ENCODE data around the gene RAC3.
"Not testable (repeated sequence)": the region's sequence is repeated elsewhere in the genome, so short reads cannot be mapped to it uniquely, and the experiment has no call there.

The RAC3 gene

DNA sequence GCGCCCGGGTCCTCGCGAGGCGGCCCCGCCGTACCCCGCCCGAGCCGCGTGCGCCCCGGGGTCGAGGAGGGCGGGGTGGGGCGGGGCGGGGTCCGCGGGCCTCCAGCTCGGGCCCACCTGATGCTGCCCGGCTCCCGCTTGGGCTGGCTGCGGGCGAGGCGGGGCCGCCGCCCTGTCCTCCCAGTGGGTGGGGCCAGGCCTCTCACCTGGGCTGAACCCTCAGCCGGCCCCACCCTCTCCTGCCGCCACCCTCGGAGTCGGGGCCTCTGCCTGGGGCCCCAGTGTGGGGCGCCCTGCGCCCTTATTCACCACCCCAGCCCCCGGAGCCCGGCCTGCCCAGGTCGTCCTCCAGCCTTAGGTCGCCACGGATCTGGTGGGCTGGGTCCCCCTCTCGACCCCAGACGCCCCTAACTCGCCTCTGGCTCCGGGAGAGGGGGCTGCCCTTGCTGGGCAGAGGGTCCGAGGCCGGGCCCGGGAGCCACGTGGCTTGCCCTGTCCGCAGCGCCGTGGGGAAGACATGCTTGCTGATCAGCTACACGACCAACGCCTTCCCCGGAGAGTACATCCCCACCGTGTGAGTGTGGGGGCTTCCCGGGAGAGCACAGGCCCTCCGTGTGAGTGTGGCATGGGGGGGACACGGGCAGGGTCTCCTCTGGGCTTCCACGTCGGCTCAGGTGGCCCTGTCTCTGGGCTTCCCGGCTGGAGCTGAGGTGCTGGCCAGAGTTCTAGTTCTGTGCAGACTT lies 578 bp downstream of the RAC3 start:
- Histone ChIP-seq H3K4me2 (ENCODE audit: low read length) (peak overlapping the region; percentile 74), H3K4me3 (ENCODE audit: low read length) (peak overlapping the region; percentile 58), H3K9me3 (replicated peaks; ENCODE audit: low read length) (no peaks in the 10 kb centered on the region), H3K36me3 (ENCODE audit: insufficient read depth, low read length) (no peaks in the 10 kb centered on the region), H3K9ac (ENCODE audit: low read depth, low read length) (no peak overlapping the region), H3K27me3 (ENCODE audit: control insufficient read depth, insufficient read depth, low read length) (no peaks in the 10 kb centered on the region), H3K4me1 (ENCODE audit: control insufficient read depth, insufficient read depth, low read length) (peaks cover 24% of the 10 kb centered on the region)

DNA sequence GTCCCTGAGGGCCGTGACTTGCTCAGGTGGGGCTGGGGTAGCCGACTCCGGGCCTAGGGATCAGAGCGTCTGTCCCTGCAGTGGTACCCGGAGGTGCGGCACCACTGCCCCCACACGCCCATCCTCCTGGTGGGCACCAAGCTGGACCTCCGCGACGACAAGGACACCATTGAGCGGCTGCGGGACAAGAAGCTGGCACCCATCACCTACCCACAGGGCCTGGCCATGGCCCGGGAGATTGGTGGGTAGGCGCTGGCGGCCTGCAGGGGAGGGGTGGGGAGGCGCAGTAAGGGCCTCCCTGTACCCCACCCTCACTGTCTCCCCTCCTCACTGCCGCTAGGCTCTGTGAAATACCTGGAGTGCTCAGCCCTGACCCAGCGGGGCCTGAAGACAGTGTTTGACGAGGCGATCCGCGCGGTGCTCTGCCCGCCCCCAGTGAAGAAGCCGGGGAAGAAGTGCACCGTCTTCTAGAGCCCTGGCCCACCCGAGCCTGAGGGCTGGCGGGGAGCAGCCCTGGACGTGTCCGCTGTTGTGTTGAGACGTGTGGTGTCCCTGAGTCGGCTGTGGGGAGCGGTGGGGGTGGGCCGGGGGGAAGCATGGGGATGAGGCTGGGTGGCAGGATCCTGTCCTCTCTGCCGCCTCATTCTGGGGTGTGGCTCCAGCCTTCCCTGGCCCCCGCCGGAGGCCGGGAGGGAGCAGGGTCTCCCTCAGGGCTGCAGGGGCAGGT lies 2.0 kb downstream of the RAC3 start:
- Histone ChIP-seq H3K4me1 (ENCODE audit: control insufficient read depth, insufficient read depth, low read length) (peaks cover 29% of the 10 kb centered on the region), H3K36me3 (ENCODE audit: insufficient read depth, low read length) (no peaks in the 10 kb centered on the region), H3K27me3 (ENCODE audit: control insufficient read depth, insufficient read depth, low read length) (no peaks in the 10 kb centered on the region), H3K4me2 (ENCODE audit: low read length) (no peak overlapping the region), H3K4me3 (ENCODE audit: low read length) (no peak overlapping the region), H3K9ac (ENCODE audit: low read depth, low read length) (no peak overlapping the region), H3K9me3 (replicated peaks; ENCODE audit: low read length) (no peaks in the 10 kb centered on the region)

DNA sequence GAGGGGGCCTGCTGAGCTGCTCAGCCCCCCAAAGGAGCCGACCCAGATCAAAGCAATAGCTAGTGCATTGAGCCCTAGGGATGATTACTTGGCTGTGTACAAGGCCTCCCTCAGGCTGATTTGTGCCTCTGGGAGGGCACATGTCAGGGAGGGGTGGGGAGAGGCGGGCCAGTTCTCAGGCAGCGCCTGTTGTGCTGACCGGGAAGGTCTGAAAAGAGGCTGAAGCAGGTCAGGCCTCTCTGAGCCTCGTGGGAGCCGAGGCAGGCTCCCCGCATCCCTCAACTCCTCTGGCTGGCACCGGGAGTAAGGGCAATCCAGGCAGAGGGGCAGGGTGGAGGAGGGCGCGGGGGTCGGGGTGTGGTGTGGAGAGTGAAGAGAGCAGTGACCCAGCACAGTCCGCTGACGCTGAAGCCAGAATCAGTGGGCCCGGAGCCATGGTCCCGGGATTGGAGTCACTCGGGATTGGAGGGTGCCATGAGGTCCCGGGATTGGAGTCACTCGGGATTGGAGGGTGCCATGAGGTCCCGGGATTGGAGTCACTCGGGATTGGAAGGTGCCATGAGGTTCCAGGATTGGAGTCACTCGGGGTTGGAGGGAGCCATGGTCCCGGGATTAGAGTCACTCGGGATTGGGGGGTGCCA lies 3.0 kb downstream of the RAC3 start:
- Histone ChIP-seq H3K9ac (ENCODE audit: low read depth, low read length) (no peak overlapping the region), H3K9me3 (replicated peaks; ENCODE audit: low read length) (no peaks in the 10 kb centered on the region), H3K4me1 (ENCODE audit: control insufficient read depth, insufficient read depth, low read length) (peaks cover 29% of the 10 kb centered on the region), H3K27me3 (ENCODE audit: control insufficient read depth, insufficient read depth, low read length) (no peaks in the 10 kb centered on the region), H3K36me3 (ENCODE audit: insufficient read depth, low read length) (no peaks in the 10 kb centered on the region), H3K4me3 (ENCODE audit: low read length) (no peak overlapping the region), H3K4me2 (ENCODE audit: low read length) (no peak overlapping the region)

DNA sequence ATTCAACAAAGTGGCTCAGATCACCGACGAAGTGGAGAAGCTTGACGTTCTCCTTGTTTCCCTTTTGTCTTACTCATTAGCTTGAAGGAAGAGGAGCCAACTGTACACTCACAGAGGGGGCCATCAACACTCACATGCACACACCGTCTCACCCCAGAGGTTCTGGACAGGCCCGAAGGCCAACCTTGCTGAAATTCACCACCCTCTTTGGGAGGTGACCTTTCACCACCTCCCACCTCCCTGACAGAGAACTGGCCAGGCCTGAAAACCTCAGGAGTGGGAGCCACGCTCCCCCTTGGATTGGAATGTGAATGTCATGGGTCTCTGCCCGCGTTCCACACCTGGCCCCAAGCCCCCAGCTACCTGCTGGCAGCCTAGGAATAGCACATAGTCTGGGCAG lies 4.0 kb downstream of the RAC3 start:
- H3K4me2 ChIP-seq (ENCODE audit: low read length) = peak overlapping the region; percentile 99
- no peak overlapping the region for H3K4me3 ChIP-seq (ENCODE audit: low read length)
- no peaks in the 10 kb centered on the region for H3K9me3 ChIP-seq (replicated peaks; ENCODE audit: low read length)
- no peaks in the 10 kb centered on the region for H3K27me3 ChIP-seq (ENCODE audit: control insufficient read depth, insufficient read depth, low read length)
- H3K4me1 ChIP-seq (ENCODE audit: control insufficient read depth, insufficient read depth, low read length) = peaks cover 25% of the 10 kb centered on the region
- H3K36me3 ChIP-seq (ENCODE audit: insufficient read depth, low read length) = no peaks in the 10 kb centered on the region
- no peak overlapping the region for H3K9ac ChIP-seq (ENCODE audit: low read depth, low read length)

DNA sequence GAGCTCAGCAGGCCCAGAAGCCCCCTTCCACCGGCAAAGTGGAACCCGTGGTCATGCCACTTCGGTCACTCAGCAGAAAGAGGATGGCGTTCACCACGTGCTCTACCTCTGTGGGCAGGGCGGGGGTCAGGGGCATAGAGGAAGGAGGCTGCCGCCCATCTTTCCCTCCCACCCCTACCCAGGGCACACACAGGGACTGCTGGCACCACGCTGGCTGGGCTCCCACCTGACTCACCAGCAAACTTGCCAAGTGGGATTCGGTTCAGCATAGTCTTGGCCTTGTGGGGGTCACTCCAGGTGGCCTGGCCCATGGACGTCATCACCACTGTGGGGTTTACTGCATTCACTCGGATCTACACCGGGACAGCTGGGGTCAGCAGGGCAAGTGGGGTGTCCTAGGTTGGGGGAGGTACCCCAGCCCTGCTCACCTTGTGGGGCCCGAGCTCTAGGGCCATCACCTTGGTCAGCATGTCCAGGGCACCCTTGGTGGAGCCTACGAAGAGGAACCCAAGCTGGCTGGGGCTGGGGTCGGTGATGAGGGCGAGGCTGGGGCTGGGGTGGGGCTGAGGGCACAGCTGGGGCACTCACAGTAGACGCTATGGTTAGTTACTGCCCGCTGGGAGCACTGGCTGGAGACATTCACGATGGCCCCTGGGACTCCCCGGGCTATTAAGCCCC lies 4.6 kb downstream of the RAC3 start:
- H3K4me3 ChIP-seq (ENCODE audit: low read length) = peak overlapping the region; percentile 87
- no peaks in the 10 kb centered on the region for H3K9me3 ChIP-seq (replicated peaks; ENCODE audit: low read length)
- no peaks in the 10 kb centered on the region for H3K27me3 ChIP-seq (ENCODE audit: control insufficient read depth, insufficient read depth, low read length)
- peak overlapping the region; percentile 87 for H3K9ac ChIP-seq (ENCODE audit: low read depth, low read length)
- H3K4me1 ChIP-seq (ENCODE audit: control insufficient read depth, insufficient read depth, low read length) = peaks cover 21% of the 10 kb centered on the region
- peak overlapping the region; percentile 99 for H3K4me2 ChIP-seq (ENCODE audit: low read length)
- H3K36me3 ChIP-seq (ENCODE audit: insufficient read depth, low read length) = no peaks in the 10 kb centered on the region

DNA sequence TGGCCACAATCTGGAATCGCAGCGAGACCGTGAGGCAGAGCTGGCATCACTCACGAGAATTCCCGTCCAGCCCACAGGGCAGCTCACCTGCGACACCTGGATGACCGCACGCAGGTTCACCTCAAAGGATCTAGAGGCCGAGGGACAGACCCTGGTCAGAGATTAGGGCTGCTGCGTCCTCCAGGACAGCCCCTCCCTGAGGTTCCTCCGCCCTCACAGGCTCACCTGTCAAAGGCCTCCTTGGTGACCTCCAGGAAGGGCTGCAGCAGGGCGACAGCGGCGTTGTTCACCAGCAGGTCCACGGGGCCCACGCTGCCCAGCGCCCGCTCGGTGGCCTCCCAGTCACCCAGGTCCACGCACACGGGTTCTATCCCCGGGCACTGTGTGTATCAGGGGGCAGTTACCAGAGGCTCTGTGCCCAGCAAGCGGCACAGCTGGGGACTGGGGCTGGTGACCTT lies 5.2 kb downstream of the RAC3 start:
- H3K9ac ChIP-seq (ENCODE audit: low read depth, low read length) = peak overlapping the region; percentile 87
- no peaks in the 10 kb centered on the region for H3K9me3 ChIP-seq (replicated peaks; ENCODE audit: low read length)
- H3K4me3 ChIP-seq (ENCODE audit: low read length) = peak overlapping the region; percentile 87
- H3K36me3 ChIP-seq (ENCODE audit: insufficient read depth, low read length) = no peaks in the 10 kb centered on the region
- H3K4me1 ChIP-seq (ENCODE audit: control insufficient read depth, insufficient read depth, low read length) = peaks cover 19% of the 10 kb centered on the region
- H3K4me2 ChIP-seq (ENCODE audit: low read length) = peak overlapping the region; percentile 99
- no peaks in the 10 kb centered on the region for H3K27me3 ChIP-seq (ENCODE audit: control insufficient read depth, insufficient read depth, low read length)

DNA sequence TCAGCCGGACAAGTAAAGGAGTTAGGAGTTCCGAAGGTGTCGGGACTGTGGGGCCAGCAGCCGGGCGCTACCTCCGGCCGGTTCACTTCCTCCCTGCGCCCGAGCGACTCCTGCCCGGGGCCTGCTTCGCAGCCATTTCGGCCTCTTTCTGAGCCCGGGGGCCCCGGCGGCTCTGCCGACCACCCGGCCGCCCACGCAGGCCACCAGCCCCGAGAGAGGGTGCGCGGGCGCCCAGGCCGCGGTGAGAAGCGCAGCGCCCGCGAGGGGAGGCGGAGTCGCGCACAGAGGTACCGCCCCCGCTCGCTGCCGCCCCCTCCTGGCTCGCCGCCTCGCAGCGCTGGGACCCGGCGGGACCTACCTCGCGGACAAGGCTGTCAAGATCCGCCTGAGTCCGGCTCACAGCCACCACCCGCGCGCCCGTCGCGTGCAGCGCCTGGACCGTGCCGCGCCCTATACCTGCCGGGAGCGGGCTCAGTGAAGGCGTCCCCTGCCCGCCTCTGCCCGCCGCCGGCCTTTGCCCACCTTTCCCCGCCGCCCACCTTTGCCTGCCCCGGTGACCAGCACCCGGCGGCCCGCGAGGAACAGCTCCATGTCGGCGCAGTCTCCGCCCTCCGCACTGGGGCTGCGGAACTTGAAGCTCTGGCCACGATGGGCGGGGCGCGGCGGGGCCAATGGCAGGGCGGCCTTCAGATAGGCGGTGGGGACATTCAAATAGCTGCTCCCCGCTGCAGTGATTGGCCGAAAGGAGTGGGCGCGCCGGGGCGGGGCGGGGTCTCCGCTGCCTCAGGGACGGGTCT lies 5.8 kb downstream of the RAC3 start, which contains the start of gene DCXR:
TSS of gene DCXR (minus strand) at position 606 of the 797 bp plus-strand sequence. CDS start at position 591, 15 bp downstream.
- peak within 1 kb of the TSS; percentile 87 for H3K9ac ChIP-seq (ENCODE audit: low read depth, low read length)
- no peaks in the 10 kb centered on the region for H3K36me3 ChIP-seq (ENCODE audit: insufficient read depth, low read length)
- peak within 1 kb of the TSS; percentile 99 for H3K4me2 ChIP-seq (ENCODE audit: low read length)
- H3K4me1 ChIP-seq (ENCODE audit: control insufficient read depth, insufficient read depth, low read length) = peaks cover 16% of the 10 kb centered on the region
- peak within 1 kb of the TSS; percentile 87 for H3K4me3 ChIP-seq (ENCODE audit: low read length)
- H3K27me3 ChIP-seq (ENCODE audit: control insufficient read depth, insufficient read depth, low read length) = no peaks in the 10 kb centered on the region
- no peaks in the 10 kb centered on the region for H3K9me3 ChIP-seq (replicated peaks; ENCODE audit: low read length)

DNA sequence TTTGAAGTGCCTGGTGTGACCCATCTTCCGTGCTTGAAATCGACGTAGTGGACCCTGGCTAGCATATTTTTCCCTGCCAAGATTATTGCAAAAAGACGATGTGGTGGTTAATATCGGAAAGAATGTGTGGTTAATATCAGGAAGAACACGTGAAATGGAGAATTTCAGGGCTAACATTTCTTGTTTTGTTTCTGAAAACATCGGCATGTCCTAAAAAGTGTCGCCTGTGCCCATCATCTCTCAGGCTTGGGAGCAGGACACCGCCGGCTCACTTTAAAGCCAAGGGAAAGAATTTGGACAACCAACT lies 6.4 kb downstream of the RAC3 start:
- peak overlapping the region; percentile 99 for H3K4me2 ChIP-seq (ENCODE audit: low read length)

DNA sequence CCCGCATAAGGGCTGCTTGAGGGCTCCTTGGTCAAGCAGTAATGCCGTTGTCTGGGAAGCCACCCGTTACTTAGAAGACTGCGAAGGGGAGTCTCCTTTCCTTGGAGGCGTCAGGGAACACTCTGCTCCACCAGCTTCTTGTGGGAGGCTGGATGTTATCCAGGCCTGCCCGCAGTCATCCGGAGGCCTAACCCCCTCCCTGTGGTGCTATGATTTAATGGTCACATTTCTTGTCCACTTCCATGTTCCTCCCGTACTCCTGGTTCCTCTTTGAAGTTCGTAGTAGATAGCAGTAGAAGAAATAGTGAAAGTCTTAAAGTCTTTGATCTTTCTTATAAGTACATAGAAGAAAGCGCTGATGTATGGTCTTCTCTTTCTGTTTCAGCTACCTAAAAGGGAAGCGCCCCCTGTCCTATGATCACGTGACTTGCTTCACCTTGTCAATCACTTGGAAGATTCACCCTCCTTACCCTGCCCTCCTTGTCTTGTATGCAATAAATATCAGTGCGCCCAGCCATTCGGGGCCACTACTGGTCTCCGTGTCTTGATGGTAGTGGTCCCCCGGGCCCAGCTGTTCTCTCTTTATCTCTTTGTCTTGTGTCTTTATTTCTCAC lies 7.4 kb downstream of the RAC3 start:
- not testable (repeated sequence) for H3K27me3 ChIP-seq (ENCODE audit: control insufficient read depth, insufficient read depth, low read length); H3K4me3 ChIP-seq (ENCODE audit: low read length); H3K9ac ChIP-seq (ENCODE audit: low read depth, low read length); H3K9me3 ChIP-seq (replicated peaks; ENCODE audit: low read length); H3K4me2 ChIP-seq (ENCODE audit: low read length); H3K36me3 ChIP-seq (ENCODE audit: insufficient read depth, low read length)
- H3K4me1 ChIP-seq (ENCODE audit: control insufficient read depth, insufficient read depth, low read length) = peaks cover 15% of the 10 kb centered on the region

More for the DNA sequence above, 6.4 kb downstream of the RAC3 start:
- Histone ChIP-seq H3K9me3 (replicated peaks; ENCODE audit: low read length) (no peaks in the 10 kb centered on the region), H3K27me3 (ENCODE audit: control insufficient read depth, insufficient read depth, low read length) (no peaks in the 10 kb centered on the region), H3K36me3 (ENCODE audit: insufficient read depth, low read length) (no peaks in the 10 kb centered on the region), H3K9ac (ENCODE audit: low read depth, low read length) (peak overlapping the region; percentile 20), H3K4me1 (ENCODE audit: control insufficient read depth, insufficient read depth, low read length) (peaks cover 15% of the 10 kb centered on the region), H3K4me3 (ENCODE audit: low read length) (peak overlapping the region; percentile 87)

DNA sequence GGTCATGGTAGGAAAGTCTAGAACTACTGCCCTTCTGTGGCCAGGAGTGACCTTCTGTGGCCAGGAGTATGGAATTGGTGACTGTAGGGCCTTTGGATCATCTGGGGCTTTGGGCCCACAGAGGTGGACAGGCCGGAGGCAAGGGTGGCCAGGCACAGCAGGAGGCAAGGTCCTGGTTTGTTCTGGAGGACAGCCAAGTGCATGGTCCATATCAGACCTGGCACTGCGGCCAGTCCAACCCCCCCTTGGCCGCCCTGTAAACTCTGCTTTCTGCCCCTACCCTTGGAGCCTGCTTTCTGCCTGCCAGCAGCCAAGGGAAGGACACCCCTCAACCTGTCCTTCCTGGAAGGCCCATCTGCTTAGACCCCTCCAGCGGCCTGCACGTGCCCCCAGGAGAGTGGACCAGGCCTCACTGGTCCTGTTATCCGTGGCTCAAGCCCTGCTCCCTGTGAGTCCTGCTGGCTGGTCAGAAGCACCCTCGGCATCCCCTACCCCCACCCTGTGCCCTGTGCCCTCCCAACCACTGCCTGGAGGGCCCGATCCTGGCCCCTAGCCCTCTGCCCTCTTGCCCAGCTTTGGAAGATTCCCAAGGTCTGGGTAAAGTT lies 8.3 kb downstream of the RAC3 start:
- Histone ChIP-seq H3K4me1 (ENCODE audit: control insufficient read depth, insufficient read depth, low read length) (peaks cover 15% of the 10 kb centered on the region), H3K4me3 (ENCODE audit: low read length) (no peak overlapping the region), H3K9me3 (replicated peaks; ENCODE audit: low read length) (no peaks in the 10 kb centered on the region), H3K36me3 (ENCODE audit: insufficient read depth, low read length) (no peaks in the 10 kb centered on the region), H3K9ac (ENCODE audit: low read depth, low read length) (no peak overlapping the region), H3K4me2 (ENCODE audit: low read length) (no peak overlapping the region), H3K27me3 (ENCODE audit: control insufficient read depth, insufficient read depth, low read length) (no peaks in the 10 kb centered on the region)

All from skeletal muscle satellite cell (primary cell).